ENCODE data around the gene SLC26A6.

SLC26A6 gene

DNA sequence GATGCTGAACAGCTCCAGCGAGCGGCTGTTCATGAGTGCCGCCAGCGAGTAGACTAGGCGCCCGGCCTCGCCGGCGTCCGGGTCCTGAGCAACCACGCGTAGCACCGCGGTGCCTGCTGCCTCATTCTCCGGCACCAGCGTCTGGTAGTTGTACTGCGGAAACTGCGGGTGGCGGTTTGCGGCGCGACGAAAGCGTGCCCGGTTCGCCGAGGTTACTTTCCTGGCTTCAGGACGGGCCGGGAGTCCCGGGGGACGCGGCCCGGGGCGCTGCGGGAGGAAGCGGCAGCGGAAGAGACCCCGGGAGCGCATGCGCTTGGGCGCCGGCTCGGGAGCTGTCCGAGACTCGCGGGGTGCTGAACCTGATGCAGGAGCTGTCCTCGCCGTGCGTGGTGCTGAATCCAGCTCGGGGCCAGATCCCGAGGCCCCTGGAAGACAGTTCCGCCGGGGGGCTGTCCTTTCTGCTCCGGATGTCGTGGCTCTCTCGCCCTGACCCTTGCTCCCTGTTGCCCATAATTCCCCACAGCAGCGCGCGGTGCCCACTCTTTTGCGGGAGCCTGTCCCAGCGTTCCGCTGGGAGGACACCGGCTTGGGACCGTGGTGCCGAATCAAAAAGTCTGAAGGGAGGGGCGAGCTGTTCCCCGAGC is 26.4 kb upstream of the SLC26A6 start:
- DNase-seq, result peak; percentile 72

DNA sequence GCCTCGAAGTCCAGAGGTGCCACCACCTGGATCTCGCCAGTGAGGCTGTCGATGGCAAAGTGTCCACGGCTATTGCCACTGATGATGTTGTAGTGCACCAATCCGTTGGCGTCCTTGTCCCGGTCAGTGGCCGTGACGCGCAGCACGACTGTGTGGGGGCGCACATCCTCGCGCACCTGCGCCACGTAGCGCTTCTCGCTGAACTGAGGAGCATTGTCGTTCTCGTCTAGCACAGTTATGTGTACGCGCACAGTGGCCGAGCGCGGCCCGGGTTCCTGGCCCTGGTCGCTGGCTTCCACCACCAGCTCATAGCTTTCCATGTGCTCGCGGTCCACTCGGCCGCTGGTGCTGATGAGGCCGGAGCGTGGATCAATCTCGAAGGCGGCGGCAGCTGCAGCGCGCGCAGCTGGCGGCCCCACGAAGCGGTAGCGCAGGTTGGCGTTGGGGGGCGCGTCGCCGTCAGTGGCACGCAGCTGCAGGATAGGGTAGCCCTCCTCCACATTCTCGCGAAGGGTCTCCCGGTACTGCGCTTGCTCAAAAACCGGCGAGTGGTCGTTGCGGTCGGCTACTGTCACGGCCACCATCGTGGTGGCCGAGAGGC is 25.6 kb upstream of the SLC26A6 start:
- DNase-seq, result no peak

DNA sequence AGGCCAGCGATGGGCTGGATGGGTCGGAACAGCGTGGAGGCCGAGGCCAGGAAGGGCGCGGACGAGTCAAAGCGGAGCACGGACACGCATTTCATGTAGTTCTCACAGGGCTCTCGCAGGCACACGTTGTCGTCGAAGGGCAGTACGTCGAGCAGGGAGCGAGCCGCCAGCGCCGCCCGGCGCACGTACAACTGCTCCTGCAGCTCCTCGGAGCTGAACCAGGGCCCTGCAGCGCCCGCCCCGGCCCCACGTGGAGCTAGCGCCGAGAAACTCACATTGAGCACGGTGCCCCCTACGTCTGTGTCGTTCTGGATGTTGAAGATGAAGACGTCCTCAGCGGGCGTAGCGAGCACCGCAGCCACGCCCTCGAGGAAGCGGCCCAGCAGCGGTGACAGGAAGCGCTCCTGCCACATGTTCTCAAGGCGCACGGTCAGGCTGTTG is 21.6 kb upstream of the SLC26A6 start:
- DNase-seq, result no peak

DNA sequence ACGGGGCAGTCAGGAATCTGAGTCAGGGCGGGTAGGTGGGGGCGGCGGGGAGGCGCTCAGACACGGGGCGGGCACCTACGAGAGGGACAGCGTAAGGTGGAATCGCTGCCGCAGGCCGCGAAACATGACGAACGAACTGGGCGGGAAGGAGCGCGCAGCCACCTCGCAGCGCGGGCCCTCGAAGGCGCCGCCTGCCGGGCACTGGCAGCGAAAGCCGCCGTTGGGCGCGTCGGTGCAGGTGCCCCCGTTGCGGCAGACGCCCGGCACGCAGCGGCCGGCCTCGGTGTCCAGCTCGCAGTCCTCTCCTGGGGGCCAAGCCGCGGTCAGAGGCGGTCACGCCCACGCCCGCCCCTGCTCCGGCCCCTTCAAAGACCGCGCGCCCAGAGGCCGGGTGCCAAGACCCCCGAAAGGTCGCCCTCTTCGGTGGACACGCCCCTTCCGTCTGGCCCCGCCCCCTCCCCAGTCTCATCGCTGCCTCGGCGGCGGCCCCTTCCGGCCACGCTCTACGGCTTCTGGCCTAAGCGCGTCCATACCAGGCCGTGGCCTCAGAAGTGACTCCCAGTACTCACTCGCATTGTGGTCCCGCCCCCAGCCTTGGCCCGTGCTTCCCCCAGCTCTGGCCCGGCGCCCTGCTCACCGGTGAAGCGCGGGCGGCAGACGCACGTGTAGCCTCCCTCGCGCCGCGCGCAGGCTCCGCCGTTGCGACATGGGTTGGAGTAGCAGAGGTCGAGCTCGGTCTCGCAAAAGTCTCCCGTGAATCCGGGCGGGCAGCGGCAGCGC is 21.0 kb upstream of the SLC26A6 start:
- DNase-seq, result peak; percentile 77

DNA sequence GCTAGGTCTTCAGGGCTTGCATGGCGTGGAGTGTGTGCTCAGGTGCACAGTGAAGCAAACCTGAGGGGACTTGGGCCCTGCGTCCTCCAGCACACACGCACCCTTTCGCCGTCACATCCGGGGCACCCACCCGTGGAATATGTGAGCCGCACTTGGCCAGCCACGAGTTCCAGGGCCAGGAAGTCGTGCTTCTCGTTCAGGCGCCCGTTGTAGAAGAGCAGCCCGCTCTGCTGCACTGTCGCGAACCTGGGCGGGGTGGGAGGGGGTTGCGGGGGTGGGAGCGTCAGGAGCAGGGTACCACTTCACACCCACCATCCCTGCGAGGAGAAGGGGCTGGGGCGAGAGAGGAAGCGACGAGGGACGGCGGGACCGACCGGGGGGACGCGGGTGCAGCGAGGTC is 20.3 kb upstream of the SLC26A6 start:
- no peak for DNase-seq

DNA sequence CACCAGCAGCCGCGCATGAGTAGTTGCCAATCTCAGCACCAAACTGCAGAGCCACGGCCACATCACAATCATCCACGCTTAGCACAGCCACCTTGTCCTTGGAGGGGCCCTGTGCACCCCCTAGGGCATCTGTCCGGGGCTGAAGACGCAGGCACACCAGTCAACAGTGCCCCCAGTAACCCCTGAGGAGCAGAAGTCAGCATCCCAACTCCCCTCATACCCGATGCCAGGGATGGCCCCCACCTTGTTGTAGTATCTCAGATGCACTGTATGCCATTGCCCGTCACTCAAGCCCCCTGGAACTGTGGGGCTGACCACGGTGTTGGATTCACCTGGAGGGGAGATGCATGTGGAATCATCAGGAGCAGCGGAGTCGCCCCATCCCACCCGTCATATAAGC is 19.8 kb upstream of the SLC26A6 start:
- DNase-seq, result no peak

DNA sequence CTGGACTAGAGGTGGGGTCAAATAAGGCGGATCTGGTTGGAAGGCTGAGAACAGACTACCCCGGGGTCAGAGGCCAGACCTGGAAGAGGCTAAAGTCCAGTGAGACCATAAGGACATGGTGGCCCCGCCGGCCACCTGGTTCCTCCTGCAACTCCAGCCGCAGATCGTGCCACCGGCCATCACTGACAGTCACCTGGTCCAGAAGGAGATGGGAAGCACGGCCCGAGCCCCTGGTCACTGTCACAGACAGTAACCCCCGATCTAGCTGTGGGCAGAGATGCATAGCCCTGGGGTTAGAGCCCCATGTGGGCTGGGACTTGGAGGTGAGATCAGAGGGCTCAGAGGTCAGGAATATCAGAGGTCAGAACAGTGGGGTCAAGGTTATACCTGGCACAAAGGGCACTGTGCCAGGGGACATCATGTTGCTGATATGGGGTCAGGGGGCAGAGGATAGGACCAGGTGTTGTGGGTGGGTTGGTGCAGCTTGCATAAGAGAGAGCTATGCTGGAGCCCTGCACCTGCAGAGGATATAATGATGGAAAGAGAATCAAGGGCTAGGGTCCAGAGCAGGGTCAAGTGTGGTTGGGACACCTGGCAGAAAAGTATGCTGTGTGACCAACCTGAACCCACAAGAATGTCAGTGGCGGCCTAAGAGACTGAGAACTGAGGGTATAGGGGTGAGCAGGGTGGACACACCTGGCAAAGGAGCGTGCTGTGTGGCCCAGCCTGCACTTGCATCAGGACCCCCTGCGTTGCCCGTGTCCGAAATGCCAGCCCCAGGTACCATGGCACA is 17.9 kb upstream of the SLC26A6 start:
- no peak for DNase-seq

DNA sequence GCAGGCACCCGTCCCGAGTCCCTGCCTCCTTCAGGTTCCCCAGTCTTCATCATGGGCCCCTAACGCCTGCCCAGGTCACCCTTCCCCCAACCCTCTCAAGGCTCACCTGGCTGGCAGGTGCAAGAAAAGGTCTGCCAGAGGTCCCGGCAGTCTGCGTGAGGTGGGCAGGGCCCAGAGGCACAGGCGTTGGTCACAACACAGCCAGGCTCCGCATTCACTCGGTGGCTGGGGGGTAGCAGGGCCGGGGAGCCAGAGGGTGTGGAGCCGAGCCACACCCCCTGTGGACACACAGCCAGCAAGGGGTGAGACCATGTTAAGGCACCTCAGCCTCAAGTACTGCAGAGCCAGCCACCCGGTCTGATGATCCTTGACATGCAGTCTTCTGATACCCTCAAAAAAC is 16.5 kb upstream of the SLC26A6 start:
- DNase-seq, result no peak

DNA sequence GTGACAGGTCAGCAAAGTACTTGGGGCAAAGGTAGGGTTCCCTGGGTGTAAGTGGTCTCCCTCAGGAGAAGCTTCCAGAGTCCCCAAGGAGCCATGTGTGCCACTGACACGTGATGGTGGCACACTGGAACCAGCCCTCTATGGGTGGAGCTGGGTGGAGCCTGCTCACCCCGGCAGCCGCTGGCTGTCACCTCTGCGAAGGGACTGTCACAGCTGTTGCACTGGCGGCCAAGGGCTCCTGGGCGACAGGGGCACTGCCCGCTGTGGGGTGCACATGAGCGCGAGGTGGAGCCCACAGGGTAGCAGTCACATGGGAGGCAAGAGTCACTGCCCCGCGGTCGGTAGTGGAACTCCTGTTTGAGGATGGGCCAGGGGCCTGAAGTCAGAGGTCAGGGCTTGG is 15.5 kb upstream of the SLC26A6 start:
- DNase-seq, result no peak

DNA sequence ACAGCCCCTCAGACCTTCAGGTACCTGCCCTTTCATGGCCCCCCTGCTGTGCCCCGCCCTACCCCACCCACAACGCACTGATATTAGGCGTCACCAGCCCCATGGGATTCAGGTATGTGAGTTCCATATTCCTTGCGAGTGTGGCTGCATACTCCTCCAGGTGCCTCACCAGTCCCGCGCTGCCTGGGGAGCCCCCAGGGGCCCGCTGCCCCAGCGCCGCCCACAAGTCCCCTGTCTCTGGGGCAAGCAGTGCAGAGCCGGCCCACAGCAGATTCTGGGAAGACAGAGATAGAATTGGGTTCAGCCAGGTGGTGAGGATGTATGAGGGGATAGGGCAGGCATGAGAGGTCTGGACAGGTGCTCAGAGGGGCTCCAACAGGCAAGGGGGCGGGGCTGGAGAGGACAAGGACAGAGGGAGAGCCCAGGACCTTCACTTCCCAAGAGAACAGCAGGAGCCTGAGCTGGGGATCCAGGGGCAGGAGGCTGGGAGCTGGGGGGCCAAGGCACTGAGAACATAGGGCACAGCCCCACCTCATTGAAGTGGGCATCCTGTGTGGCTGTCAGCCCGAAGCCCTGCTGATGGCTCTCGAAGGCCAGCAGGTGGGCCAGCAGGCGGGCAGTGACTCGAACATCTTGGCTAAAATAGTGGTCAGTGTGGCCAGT is 13.1 kb upstream of the SLC26A6 start:
- no peak for DNase-seq

DNA sequence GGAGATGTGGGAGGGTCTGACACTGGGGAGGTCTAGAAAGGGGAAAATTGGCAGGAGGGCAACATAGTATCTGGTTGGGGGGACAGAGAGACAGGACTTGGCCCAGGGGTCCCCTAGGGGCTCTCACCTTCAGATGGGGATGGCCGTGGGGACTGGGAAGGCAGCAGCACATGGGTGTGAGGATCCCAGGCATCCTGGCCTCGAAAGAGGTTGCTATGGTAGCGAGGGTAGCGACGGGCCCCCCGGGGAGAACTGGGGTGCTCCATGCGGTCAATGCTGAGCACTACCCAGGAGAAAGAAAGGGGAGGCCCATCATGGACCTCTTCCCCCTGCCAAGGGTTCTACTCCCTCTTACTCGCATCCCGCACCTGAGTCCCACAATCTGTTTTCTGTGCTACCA is 12.5 kb upstream of the SLC26A6 start:
- no peak for DNase-seq

DNA sequence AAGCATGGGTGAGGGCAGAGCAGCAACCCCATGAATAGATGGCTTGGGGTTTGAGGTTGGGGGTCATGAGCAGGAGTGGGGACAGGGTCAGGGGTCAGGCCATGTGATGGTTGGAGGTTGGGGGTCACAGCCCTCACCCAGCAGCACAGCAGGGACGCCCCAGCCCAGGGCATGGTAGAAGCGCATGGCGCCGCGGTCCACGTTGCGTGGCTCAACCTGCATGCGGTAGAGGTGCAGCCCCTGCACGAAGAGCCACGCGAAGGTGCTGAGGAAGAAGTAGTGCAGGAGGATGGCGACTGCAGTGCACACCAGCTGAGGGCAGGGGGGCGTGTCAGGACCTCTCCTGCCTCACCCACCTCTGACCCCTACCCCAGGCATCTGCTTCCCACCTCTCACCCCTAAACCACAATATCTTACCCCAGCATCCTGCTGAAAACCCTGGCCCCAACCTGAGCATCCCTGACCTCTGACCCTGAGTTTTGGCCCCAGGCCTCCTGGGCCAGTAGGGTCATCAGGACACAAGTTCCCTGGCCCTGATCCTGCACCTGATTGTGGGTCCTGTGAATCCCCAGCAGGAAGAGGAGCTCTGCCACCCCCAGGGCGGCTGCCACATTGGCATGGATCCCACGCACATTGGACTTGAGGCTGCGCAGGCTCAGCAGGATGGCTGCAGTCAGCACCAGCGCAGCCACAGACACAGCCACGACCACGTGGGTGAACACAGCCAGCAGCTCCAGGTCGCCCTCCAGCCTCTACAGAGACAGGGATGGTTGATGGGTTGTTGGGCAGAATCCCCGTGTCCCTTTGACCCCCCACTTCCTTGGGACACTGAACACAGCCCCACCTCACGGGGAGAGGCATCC is 9.9 kb upstream of the SLC26A6 start:
- DNase-seq, result no peak

DNA sequence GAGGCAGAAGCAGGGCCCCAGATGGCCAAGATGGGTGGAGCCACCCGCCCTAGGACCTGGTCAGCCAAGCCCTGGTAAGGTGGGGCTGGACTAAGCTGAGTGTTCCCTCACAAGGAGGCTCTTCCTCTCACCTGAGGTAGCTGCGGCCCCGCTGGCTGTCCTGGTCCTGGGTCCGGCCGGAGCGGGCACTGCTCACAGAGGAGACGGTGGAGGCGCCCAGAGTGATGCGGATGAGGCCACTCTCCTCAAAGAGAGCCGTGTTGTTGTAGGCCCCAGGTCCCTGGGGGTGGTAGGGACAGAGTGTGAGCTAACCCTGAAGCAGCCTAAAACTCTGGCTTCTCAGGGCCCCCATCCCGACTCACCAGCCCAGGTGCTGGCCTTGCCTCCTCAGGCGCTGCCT is 7.3 kb upstream of the SLC26A6 start:
- no peak for DNase-seq

DNA sequence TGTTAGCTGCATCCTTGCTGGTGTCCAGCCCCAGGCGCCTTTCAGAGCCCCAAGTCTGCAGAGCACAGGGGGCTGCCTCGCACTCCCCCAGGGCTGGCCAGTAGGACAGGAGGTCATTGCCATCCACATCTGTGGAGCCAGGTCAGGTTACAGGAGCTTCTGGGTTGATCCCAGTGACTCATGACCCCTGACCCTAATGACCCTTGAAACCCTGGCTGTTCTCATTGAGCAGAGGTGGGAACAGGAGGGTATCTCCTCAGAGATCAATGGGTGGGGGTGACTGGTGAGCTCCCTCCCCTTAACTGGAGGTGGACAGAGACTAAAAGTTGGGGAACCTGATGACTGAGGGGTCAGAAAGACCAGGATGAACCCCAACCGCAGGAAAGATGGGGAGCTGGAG is 6.1 kb upstream of the SLC26A6 start:
- no peak for DNase-seq

DNA sequence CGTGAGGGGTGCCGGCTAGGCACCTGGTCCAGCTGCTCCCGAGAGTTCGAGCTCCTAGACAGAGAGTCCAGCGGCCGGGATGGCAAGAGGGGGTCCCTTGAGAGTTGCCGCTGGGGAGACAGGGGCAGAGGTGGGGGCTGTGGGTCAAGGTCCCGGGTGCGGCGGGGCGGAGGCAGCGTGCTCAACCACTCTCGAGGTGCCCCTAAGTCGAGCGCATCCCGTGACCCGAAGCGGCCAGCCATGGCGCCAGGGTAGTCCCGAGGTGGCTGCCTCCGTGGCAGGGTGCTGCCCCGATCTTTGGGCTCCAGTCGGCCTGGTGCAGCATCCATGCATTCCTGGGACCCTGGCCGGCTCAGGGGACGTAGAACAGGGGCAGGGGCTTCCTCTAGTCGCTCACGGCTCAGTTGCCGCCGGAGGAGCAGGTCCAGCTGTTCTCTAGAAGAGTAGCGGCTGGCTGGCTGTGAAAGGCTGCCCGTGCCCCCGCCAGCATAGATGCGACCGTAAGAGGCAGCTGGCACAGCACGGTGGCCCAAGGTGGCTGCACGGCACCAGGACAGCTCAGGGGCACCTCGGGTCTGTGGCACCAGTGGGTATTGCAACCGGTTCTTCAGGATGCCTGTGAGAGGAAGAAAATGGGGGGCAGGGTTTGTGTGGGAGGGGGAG is 4.8 kb upstream of the SLC26A6 start:
- no peak for DNase-seq

DNA sequence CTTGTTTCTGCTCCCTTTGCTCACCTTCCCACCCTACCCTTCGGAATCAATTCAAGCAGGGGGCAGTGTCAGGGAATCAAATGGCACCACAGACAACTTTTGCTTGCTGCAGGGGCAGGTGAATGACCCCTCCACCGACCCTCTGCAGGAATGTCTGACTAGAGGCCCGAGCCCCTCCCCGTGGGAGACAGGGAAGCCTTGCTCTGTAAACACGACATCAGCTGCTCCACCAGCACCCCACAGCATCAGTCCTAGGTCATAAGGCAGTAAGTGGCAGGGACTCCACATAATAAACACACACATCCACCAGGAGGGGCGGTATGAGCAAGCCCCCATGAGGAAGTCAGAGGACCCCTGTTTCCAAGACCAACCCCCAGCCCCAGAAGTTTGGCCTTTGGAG is 2.0 kb upstream of the SLC26A6 start:
- no peak for DNase-seq

DNA sequence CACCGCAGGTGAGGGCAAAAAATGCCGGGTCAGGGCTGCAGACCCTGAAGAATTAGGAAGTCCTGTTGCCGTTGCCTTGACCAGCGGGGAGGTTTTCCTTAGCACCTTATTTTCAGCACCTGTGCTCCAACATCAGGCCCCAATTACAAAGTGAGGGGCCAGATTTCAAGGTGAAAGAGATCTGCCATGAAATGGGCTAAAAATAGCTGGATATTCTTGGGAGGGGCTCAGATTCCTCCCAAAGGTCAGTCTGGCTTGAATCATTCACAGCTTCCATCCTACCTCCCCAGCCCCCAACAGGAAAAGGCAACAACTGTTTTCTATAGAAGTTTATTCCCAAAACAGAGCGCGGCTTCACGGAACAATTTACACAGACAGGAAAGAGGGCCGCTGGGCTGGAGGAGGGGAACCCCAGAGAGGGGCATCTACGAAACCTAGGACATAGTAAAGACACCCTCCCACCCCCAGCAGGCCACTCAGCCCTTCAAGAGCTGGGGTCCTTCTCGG is 941 bp upstream of the SLC26A6 start:
- no peak for DNase-seq

DNA sequence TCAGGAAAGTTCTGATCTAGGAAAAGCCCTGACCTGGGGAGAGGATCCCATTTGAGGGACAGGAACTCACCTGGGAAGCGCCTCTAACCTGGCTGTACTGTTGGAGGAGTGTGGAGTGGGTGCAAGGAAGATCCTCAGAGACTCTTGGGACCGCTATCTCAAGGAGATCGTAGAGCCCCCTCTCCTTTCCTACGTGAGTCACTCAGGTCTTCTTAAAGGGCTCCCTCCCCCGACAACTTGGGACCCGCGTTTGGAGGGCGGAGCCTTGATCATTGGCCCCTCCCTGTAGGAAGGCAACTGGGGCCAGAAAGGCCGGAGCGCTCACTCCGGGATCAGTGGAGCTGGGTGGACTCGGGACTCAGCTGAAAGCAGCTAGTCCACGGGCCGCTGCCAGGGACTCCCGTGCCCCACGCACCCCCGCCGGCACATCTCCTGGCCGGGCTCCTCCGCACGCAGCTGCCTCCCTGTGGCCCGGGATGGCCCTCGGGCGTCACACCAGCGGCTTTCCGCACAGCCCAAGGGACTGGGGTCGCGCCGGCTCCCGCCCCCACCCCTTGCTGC is 520 bp downstream of the SLC26A6 start:
- DNase-seq, result peak; percentile 13

DNA sequence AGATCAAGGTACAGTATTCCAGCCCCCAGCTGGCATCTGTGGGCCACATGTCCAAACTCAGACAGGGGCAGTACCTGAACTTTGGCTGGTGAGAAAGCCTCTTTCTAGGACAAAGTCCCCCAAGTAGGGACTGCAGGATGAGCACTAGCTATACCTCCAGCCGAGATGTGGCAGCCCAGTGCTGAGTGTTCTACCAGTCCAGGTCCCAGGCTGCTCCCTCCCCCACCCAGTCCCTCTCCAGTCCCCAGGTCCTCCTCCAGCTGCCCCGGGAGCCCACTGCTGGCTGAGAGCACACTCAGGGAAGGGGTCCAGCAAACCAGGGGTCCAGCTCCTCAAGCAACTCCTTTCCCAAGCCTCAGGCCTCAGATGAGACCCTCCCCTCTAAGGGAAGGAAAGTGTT is 1.5 kb downstream of the SLC26A6 start:
- DNase-seq, result no peak

DNA sequence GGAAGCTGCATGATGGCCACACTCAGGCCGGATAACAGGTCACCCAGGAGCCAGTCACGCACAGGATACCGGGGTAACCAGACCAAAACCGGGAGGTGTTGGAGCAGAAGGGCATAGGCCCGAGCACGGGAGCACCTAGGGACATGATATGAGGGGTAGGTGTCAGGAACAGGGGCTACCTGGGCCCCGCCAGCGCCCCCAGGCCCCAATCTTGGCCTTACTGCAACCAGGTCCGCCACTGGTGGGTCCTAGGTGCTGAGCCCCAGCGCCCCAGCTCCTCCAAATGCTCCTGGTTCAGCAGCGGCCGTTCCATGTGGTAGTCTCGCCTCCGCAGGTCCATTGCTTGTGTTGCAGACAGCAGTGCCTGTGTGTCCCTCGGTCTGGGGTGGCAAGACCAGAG is 2.0 kb downstream of the SLC26A6 start:
- no peak for DNase-seq
